Activated CD4-positive, alpha-beta T cell treated with anti-CD3 and anti-CD28 coated beads, Interleukin-2, amount 10 ng/mL, durations not matched to agents 24 days and 14 days (primary cell): ENCODE data around the gene CCNY. TPM values are rescaled to one million over a fixed set of nuclear protein-coding genes. Genes with fewer than 3 reads are reported as not detected.
"Not testable (repeated sequence)": the region's sequence is repeated elsewhere in the genome, so short reads cannot be mapped to it uniquely, and the experiment has no call there.

Source experiments
- DNase-seq: peaks from one replicate; pipeline ENCODE4 v3.0.0; 2022
- H3K27ac Mint-ChIP-seq: one replicate; pipeline ENCODE4 v1.8.0; 2022; ENCODE audit warnings: mild to moderate bottlenecking, mixed read lengths
- H3K27me3 Mint-ChIP-seq: one replicate; pipeline ENCODE4 v1.8.0; 2022; ENCODE audit warnings: mixed read lengths
- H3K36me3 Mint-ChIP-seq: one replicate; pipeline ENCODE4 v1.8.0; 2022; ENCODE audit warnings: low read depth, mild to moderate bottlenecking, mixed read lengths
- H3K4me1 Mint-ChIP-seq: one replicate; pipeline ENCODE4 v1.8.0; 2021; ENCODE audit warnings: mixed read lengths
- H3K4me3 Mint-ChIP-seq: one replicate; pipeline ENCODE4 v1.8.0; 2022; ENCODE audit warnings: mild to moderate bottlenecking, moderate library complexity, mixed read lengths
- H3K9me3 Mint-ChIP-seq: one replicate; pipeline ENCODE4 v1.8.0; 2021; ENCODE audit warnings: mixed read lengths
- intact Hi-C: fragments of 100-400 bp; cut with micrococcal nuclease; formaldehyde crosslinking; loops from one replicate; pipeline ENCODE4 v1.15.1; 2023
- total RNA-seq: library from RNA; stranded (reverse); gene quantifications from 2 replicates; pipeline ENCODE4 v1.2.3, GENCODE V29; 2022

Gene CCNY
- total RNA-seq, 1 donor from 2014 or later, result 58.8 TPM

- no peak overlapping the region for H3K4me3 Mint-ChIP-seq
- no peak for DNase-seq
- no peaks in the 10 kb centered on the region for H3K4me1 Mint-ChIP-seq
- H3K9me3 Mint-ChIP-seq, result no peaks in the 10 kb centered on the region
- H3K36me3 Mint-ChIP-seq, result peaks cover 2% of the 10 kb centered on the region
- intact Hi-C loops, result no loop called here
- H3K27ac Mint-ChIP-seq, result no peak overlapping the region
- no peaks in the 10 kb centered on the region for H3K27me3 Mint-ChIP-seq
These were observed 171.3 kb downstream of the CCNY start for GRCh38 chr10:35507519-35508109.

- no peak overlapping the region for H3K27ac Mint-ChIP-seq
- DNase-seq, result no peak
- no peak overlapping the region for H3K4me3 Mint-ChIP-seq
- H3K36me3 Mint-ChIP-seq, result peaks cover 2% of the 10 kb centered on the region
- no peaks in the 10 kb centered on the region for H3K9me3 Mint-ChIP-seq
- no peaks in the 10 kb centered on the region for H3K27me3 Mint-ChIP-seq
- no peaks in the 10 kb centered on the region for H3K4me1 Mint-ChIP-seq
- intact Hi-C loops, result no loop called here
These were observed 172.3 kb downstream of the CCNY start for GRCh38 chr10:35508647-35509046.

GRCh38 chr10:35510891-35511290 lies 174.6 kb downstream of the CCNY start:
- intact Hi-C loops, result no loop called here
- H3K27me3 Mint-ChIP-seq, result no peaks in the 10 kb centered on the region
- H3K36me3 Mint-ChIP-seq, result peaks cover 2% of the 10 kb centered on the region
- DNase-seq, result no peak
- H3K9me3 Mint-ChIP-seq, result no peaks in the 10 kb centered on the region
- no peak overlapping the region for H3K4me3 Mint-ChIP-seq
- no peak overlapping the region for H3K27ac Mint-ChIP-seq
- peaks cover 3% of the 10 kb centered on the region for H3K4me1 Mint-ChIP-seq

- peaks cover 8% of the 10 kb centered on the region for H3K4me1 Mint-ChIP-seq
- H3K4me3 Mint-ChIP-seq, result no peak overlapping the region
- H3K9me3 Mint-ChIP-seq, result no peaks in the 10 kb centered on the region
- H3K27me3 Mint-ChIP-seq, result no peaks in the 10 kb centered on the region
- no peak for DNase-seq
- H3K36me3 Mint-ChIP-seq, result peaks cover 2% of the 10 kb centered on the region
- intact Hi-C loops, result no loop called here
- H3K27ac Mint-ChIP-seq, result no peak overlapping the region
These were observed 175.3 kb downstream of the CCNY start for GRCh38 chr10:35511647-35512046.

- intact Hi-C loops, result no loop called here
- no peaks in the 10 kb centered on the region for H3K9me3 Mint-ChIP-seq
- DNase-seq, result no peak
- H3K27me3 Mint-ChIP-seq, result no peaks in the 10 kb centered on the region
- peaks cover 2% of the 10 kb centered on the region for H3K36me3 Mint-ChIP-seq
- H3K27ac Mint-ChIP-seq, result no peak overlapping the region
- no peak overlapping the region for H3K4me3 Mint-ChIP-seq
- H3K4me1 Mint-ChIP-seq, result peaks cover 10% of the 10 kb centered on the region
These were observed 179.9 kb downstream of the CCNY start for GRCh38 chr10:35516102-35516670.

- Mint-ChIP-seq H3K36me3 (peaks cover 2% of the 10 kb centered on the region), H3K4me3 (no peak overlapping the region), H3K9me3 (no peaks in the 10 kb centered on the region), H3K27me3 (no peaks in the 10 kb centered on the region), H3K27ac (no peak overlapping the region), H3K4me1 (peaks cover 10% of the 10 kb centered on the region)
- intact Hi-C loops, result no loop called here
- no peak for DNase-seq
These were observed 181.3 kb downstream of the CCNY start for GRCh38 chr10:35517431-35518181.

- H3K36me3 Mint-ChIP-seq, H3K4me3 Mint-ChIP-seq, H3K27me3 Mint-ChIP-seq, H3K27ac Mint-ChIP-seq, H3K9me3 Mint-ChIP-seq, DNase-seq, H3K4me1 Mint-ChIP-seq, intact Hi-C loops: not testable (repeated sequence)
These were observed 181.9 kb downstream of the CCNY start for GRCh38 chr10:35518187-35518586.

GRCh38 chr10:35520996-35521395 lies 184.7 kb downstream of the CCNY start:
- Mint-ChIP-seq H3K9me3 (no peaks in the 10 kb centered on the region), H3K4me1 (peaks cover 5% of the 10 kb centered on the region), H3K27me3 (no peaks in the 10 kb centered on the region), H3K36me3 (peaks cover 4% of the 10 kb centered on the region), H3K27ac (no peak overlapping the region), H3K4me3 (no peak overlapping the region)
- intact Hi-C loops, result no loop called here
- DNase-seq, result no peak

GRCh38 chr10:35523670-35524225 lies 187.4 kb downstream of the CCNY start:
- H3K27me3 Mint-ChIP-seq, result no peaks in the 10 kb centered on the region
- H3K36me3 Mint-ChIP-seq, result peaks cover 2% of the 10 kb centered on the region
- intact Hi-C loops, result no loop called here
- no peak overlapping the region for H3K4me3 Mint-ChIP-seq
- no peaks in the 10 kb centered on the region for H3K4me1 Mint-ChIP-seq
- no peaks in the 10 kb centered on the region for H3K9me3 Mint-ChIP-seq
- DNase-seq, result no peak
- no peak overlapping the region for H3K27ac Mint-ChIP-seq

GRCh38 chr10:35526746-35527145 lies 190.4 kb downstream of the CCNY start:
- H3K36me3 Mint-ChIP-seq, result peaks cover 19% of the 10 kb centered on the region
- H3K27ac Mint-ChIP-seq, result no peak overlapping the region
- H3K27me3 Mint-ChIP-seq, result no peaks in the 10 kb centered on the region
- intact Hi-C loops, result no loop called here
- H3K9me3 Mint-ChIP-seq, result no peaks in the 10 kb centered on the region
- H3K4me3 Mint-ChIP-seq, result no peak overlapping the region
- H3K4me1 Mint-ChIP-seq, result peaks cover 2% of the 10 kb centered on the region
- no peak for DNase-seq

GRCh38 chr10:35532141-35532540 lies 195.8 kb downstream of the CCNY start:
- no peak overlapping the region for H3K4me3 Mint-ChIP-seq
- intact Hi-C loops, result no loop called here

GRCh38 chr10:35533565-35533964 lies 197.3 kb downstream of the CCNY start:
- Mint-ChIP-seq H3K4me3 (no peak overlapping the region), H3K4me1 (peaks cover 2% of the 10 kb centered on the region), H3K36me3 (peaks cover 72% of the 10 kb centered on the region), H3K9me3 (peaks cover 36% of the 10 kb centered on the region), H3K27ac (no peak overlapping the region), H3K27me3 (no peaks in the 10 kb centered on the region)
- intact Hi-C loops, result no loop called here
- no peak for DNase-seq

More at GRCh38 chr10:35532141-35532540, 195.8 kb downstream of the CCNY start:
- H3K27me3 Mint-ChIP-seq, result no peaks in the 10 kb centered on the region
- DNase-seq, result no peak
- peaks cover 25% of the 10 kb centered on the region for H3K9me3 Mint-ChIP-seq
- H3K4me1 Mint-ChIP-seq, result peaks cover 2% of the 10 kb centered on the region
- H3K36me3 Mint-ChIP-seq, result peaks cover 61% of the 10 kb centered on the region
- no peak overlapping the region for H3K27ac Mint-ChIP-seq

GRCh38 chr10:35535136-35535535 lies 198.8 kb downstream of the CCNY start:
- Mint-ChIP-seq H3K4me3 (no peak overlapping the region), H3K9me3 (peaks cover 36% of the 10 kb centered on the region), H3K27me3 (no peaks in the 10 kb centered on the region), H3K4me1 (peaks cover 4% of the 10 kb centered on the region), H3K27ac (no peak overlapping the region), H3K36me3 (peaks cover 78% of the 10 kb centered on the region)
- DNase-seq, result no peak
- intact Hi-C loops, result no loop called here

GRCh38 chr10:35536789-35537188 lies 200.5 kb downstream of the CCNY start:
- intact Hi-C loops, result no loop called here
- Mint-ChIP-seq H3K36me3 (peaks cover 76% of the 10 kb centered on the region), H3K4me1 (peaks cover 12% of the 10 kb centered on the region), H3K27ac (no peak overlapping the region), H3K9me3 (peaks cover 40% of the 10 kb centered on the region), H3K4me3 (no peak overlapping the region), H3K27me3 (no peaks in the 10 kb centered on the region)
- no peak for DNase-seq
